Measurements from ENCODE around the gene TOM1L2. TPM values are rescaled to one million over a fixed set of nuclear protein-coding genes. Genes with fewer than 3 reads are reported as not detected.

Gene TOM1L2
- total and polyA plus RNA-seq, 11 donors: 122 to 345 (median 247) TPM

- Histone ChIP-seq H3K27me3 (no peaks in the 10 kb centered on the region), H3K9me3 (no peaks in the 10 kb centered on the region), H3K27ac (no peak overlapping the region), H3K36me3 (peaks cover 0 to 9% (median 4%) of the 10 kb centered on the region in 9 donors), H3K4me3 (no peak overlapping the region), H3K4me1 (peaks cover 0 to 49% (median 8%) of the 10 kb centered on the region in 12 donors)
- intact Hi-C loops (cut with DNase I): no loop called here
- ATAC-seq: peak in 1 of 4 donors; percentile 35
- WGBS, 4 donors: 85 to 87% (median 86%) methylated on average over 7 of the region's 7 CpGs
- TF ChIP-seq CTCF (IDR thresholded peaks at IDR 0.05) (no peak), POLR2A (IDR thresholded peaks at IDR 0.05) (no peak)
- no peak for DNase-seq
Observed at GRCh38 chr17:17950347-17950746, 21.9 kb downstream of the TOM1L2 start.

GRCh38 chr17:17947966-17948365, 24.2 kb downstream of the TOM1L2 start:
- Histone ChIP-seq H3K27me3 (no peaks in the 10 kb centered on the region), H3K4me1 (peaks cover 0 to 62% (median 21%) of the 10 kb centered on the region in 12 donors), H3K27ac (no peak overlapping the region), H3K36me3 (no peaks in the 10 kb centered on the region), H3K9me3 (no peaks in the 10 kb centered on the region), H3K4me3 (no peak overlapping the region)
- DNase-seq (no peak), ATAC-seq (no peak)
- TF ChIP-seq CTCF (IDR thresholded peaks at IDR 0.05) (no peak), POLR2A (IDR thresholded peaks at IDR 0.05) (no peak)
- 80 to 95% (median 87%) methylated on average over 1 of the region's 1 CpG for WGBS, 4 donors
- intact Hi-C loops (cut with DNase I): no loop called here

- no peaks in the 10 kb centered on the region for H3K9me3 ChIP-seq
- no peaks in the 10 kb centered on the region for H3K36me3 ChIP-seq
- DNase-seq (no peak), ATAC-seq (no peak)
- H3K4me1 ChIP-seq: peaks cover 0 to 65% (median 27%) of the 10 kb centered on the region in 12 donors
- intact Hi-C loops (cut with DNase I): no loop called here
- no peak overlapping the region for H3K4me3 ChIP-seq
- TF ChIP-seq CTCF (IDR thresholded peaks at IDR 0.05): no peak
- 75 to 88% (median 82%) methylated on average over 5 of the region's 5 CpGs for WGBS, 4 donors
- no peak overlapping the region for H3K27ac ChIP-seq
- no peaks in the 10 kb centered on the region for H3K27me3 ChIP-seq
Observed at GRCh38 chr17:17947309-17947708, 24.9 kb downstream of the TOM1L2 start.

GRCh38 chr17:17946093-17946492, 26.1 kb downstream of the TOM1L2 start:
- TF ChIP-seq POLR2A (IDR thresholded peaks at IDR 0.05) (no peak), CTCF (IDR thresholded peaks at IDR 0.05) (no peak)
- Histone ChIP-seq H3K27ac (no peak overlapping the region), H3K9me3 (no peaks in the 10 kb centered on the region), H3K4me3 (no peak overlapping the region), H3K27me3 (no peaks in the 10 kb centered on the region), H3K36me3 (no peaks in the 10 kb centered on the region), H3K4me1 (peaks cover 0 to 78% (median 36%) of the 10 kb centered on the region in 12 donors)
- WGBS, 4 donors: 64 to 83% (median 73%) methylated on average over 3 of the region's 3 CpGs
- ATAC-seq (no peak), DNase-seq (no peak)
- intact Hi-C loops (cut with DNase I): no loop called here

Data from heart left ventricle (tissue), 16 donors.